Sigmoid colon (tissue), 7 donors: Measurements from ENCODE around the gene TENM4. TPM values are rescaled to one million over a fixed set of nuclear protein-coding genes. Genes with fewer than 3 reads are reported as not detected.

Source experiments
- DNase-seq: peaks from one replicate; pipeline ENCODE4 v3.0.0-alpha.2; 2019
- H3K27ac ChIP-seq, 4 donors: fragments of 200-600 bp; sonication (generic); one replicate each; pipeline ENCODE4 v1.5.1; 2016 to 2019; ENCODE audit warnings: mild to moderate bottlenecking in 1 of 4
- H3K27me3 ChIP-seq, 3 donors: fragments of 200-600 bp; sonication (generic); one replicate each; pipeline ENCODE4 v1.5.1; 2019; ENCODE audit warnings: mild to moderate bottlenecking in 1 of 3
- H3K36me3 ChIP-seq, 4 donors: fragments of 200-600 bp; sonication (generic); one replicate each; pipeline ENCODE4 v1.5.1; 2016 to 2019
- H3K4me1 ChIP-seq, 4 donors: fragments of 200-600 bp; sonication (generic); one replicate each; pipeline ENCODE4 v1.5.1; 2017 to 2019
- H3K4me3 ChIP-seq, 4 donors: fragments of 200-600 bp; sonication (generic); one replicate each; pipeline ENCODE4 v1.5.1; 2017 to 2019; ENCODE audit warnings: mild to moderate bottlenecking in 2 of 4, moderate library complexity in 1 of 4
- H3K9me3 ChIP-seq, 4 donors: fragments of 200-600 bp in 3 of 4; sonication (generic) in 3 of 4; one replicate each; pipeline versions ENCODE4 v1.5.1 to v1.6.1; 2013 to 2019
- CTCF ChIP-seq, 4 experiments: fragments of 450-650 bp in 3 of 4; fragments of 200-600 bp in 1 of 4; IDR thresholded peaks; one replicate each; pipeline ENCODE4 v1.5.1; 2016 to 2019; ENCODE audit warnings: antibody characterized with exemption in 4 of 4, mild to moderate bottlenecking in 3 of 4, moderate library complexity in 2 of 4
- EP300 ChIP-seq, 4 donors: sonication (generic); formaldehyde crosslinking; IDR thresholded peaks; one replicate each; pipeline ENCODE4 v1.6.1; 2017; ENCODE audit warnings: antibody characterized with exemption in 4 of 4
- POLR2A ChIP-seq, 2 donors: fragments of 450-650 bp; IDR thresholded peaks; one replicate each; pipeline ENCODE4 v1.6.1; 2016; ENCODE audit warnings: antibody characterized with exemption in 2 of 2, mild to moderate bottlenecking in 2 of 2, moderate library complexity in 2 of 2
- POLR2AphosphoS5 ChIP-seq, 4 donors: sonication (generic); formaldehyde crosslinking; IDR thresholded peaks; one replicate each; pipeline ENCODE4 v1.6.1; 2017; ENCODE audit warnings: antibody characterized with exemption in 4 of 4
- WGBS, 2 donors: extraction: QIAGEN DNeasy Blood & Tissue Kit; methylation state at CpG; one replicate each; pipeline ENCODE4 v1.1.7; 2013; 5-methylcytosine and 5-hydroxymethylcytosine counted together
- intact Hi-C: fragments of 100-400 bp; cut with DNase I; formaldehyde crosslinking; loops from one replicate; pipeline ENCODE4 v1.15.1; 2023
- polyA plus RNA-seq, 3 donors: library from polyadenylated mRNA; stranded (reverse); fragments of 200-250 nt; gene quantifications; one replicate each; pipeline ENCODE4 v1.2.3, GENCODE V29; 2013
- total RNA-seq, 4 donors: library from RNA; depleted of rRNA; stranded (reverse); fragments of >200 nt; gene quantifications; one replicate each; pipeline ENCODE4 v1.1.0, GENCODE V29; 2016
- donor health status: healthy with polysubstance abuse.
- donor health status: Bipolar disorder and iron deficiency.
- donor health status: healthy.

The TENM4 gene
- total and polyA plus RNA-seq, 7 donors, result 0.23 to 14.6 (median 1.9) TPM; not detected in 1

DNA sequence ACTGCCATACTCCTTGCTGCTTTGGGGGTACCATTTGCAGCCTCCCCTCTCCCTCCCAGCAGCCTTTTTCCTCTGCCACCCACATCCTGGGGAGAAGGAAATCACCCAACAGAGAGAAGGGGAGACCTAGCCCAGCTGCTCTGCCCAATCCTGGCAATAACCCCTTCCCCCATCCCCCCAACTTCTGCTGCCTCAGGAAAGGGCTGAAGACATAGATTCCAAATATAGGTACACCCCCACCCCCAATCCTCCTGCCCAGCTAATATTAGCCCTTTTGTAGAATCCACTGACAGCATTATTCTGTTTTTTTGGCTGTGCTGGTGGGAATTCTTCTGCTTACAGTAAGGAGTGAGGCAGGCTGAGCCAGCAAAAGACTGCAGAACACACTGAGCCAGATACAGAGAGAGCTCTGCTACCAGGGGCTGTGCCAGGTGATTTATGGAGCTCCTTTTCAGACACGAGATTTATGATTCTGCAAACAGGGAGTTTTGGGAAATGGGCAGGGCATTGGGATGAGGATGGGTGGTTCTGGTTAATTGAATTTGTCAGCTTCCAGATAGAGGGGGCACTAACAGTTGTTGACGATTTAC lies 164.0 kb downstream of the TENM4 start:
- intact Hi-C loops, result no loop called here
- H3K9me3 ChIP-seq, result no peaks in the 10 kb centered on the region
- no peak for TF ChIP-seq POLR2AphosphoS5 (IDR thresholded peaks at IDR 0.05)
- no peak for TF ChIP-seq CTCF (IDR thresholded peaks at IDR 0.05)
- no peak for TF ChIP-seq EP300 (IDR thresholded peaks at IDR 0.05)
- TF ChIP-seq POLR2A (IDR thresholded peaks at IDR 0.05), result no peak
- peaks cover 0 to 23% (median 15%) of the 10 kb centered on the region in 4 donors for H3K4me1 ChIP-seq
- H3K4me3 ChIP-seq, result no peak overlapping the region
- 45 to 56% methylated on average over 2 of the region's 2 CpGs for WGBS, 2 donors
- no peaks in the 10 kb centered on the region for H3K36me3 ChIP-seq
- H3K27ac ChIP-seq, result no peak overlapping the region
- DNase-seq, result no peak
- H3K27me3 ChIP-seq, result no peaks in the 10 kb centered on the region

DNA sequence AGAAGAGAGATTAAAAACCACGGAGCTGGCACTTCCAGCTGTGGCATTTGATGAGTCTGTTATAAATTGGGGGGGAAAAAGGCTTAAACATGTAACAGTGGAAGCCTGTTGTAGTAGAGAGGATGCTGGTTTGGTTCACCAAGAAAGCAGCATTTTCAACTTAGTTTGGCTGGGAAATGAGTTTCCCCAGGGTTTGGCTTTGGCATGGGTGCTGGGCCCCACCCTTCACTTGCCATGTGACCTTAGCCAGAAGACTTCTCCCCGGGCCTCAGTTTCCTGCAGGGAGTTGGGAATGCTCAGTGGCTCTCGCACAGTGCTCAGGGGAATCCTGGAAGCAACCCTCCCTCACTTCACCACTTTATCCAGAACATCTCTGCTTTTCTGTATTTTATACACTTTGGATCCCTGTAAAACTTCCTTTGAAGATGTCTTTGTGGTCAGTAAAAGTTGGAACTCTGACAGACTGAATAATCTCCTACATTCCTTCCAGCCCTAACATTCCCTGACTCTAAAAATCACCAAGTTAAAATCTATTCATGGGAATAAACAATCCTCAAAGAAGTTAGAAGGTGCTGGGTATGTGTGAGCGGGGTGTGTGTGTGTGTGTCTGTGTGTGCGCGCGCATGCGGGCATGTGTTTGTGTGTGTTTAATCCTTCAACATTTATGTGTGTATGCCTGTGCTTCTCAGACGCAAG lies 166.0 kb downstream of the TENM4 start:
- no peaks in the 10 kb centered on the region for H3K9me3 ChIP-seq
- H3K27me3 ChIP-seq, result no peaks in the 10 kb centered on the region
- H3K36me3 ChIP-seq, result no peaks in the 10 kb centered on the region
- 56 to 78% methylated on average over 9 of the region's 9 CpGs for WGBS, 2 donors
- intact Hi-C loops, result no loop called here
- peaks cover 0 to 23% (median 15%) of the 10 kb centered on the region in 4 donors for H3K4me1 ChIP-seq
- DNase-seq, result no peak
- TF ChIP-seq POLR2A (IDR thresholded peaks at IDR 0.05) (no peak), POLR2AphosphoS5 (IDR thresholded peaks at IDR 0.05) (no peak), CTCF (IDR thresholded peaks at IDR 0.05) (no peak), EP300 (IDR thresholded peaks at IDR 0.05) (no peak)
- no peak overlapping the region for H3K4me3 ChIP-seq
- no peak overlapping the region for H3K27ac ChIP-seq

DNA sequence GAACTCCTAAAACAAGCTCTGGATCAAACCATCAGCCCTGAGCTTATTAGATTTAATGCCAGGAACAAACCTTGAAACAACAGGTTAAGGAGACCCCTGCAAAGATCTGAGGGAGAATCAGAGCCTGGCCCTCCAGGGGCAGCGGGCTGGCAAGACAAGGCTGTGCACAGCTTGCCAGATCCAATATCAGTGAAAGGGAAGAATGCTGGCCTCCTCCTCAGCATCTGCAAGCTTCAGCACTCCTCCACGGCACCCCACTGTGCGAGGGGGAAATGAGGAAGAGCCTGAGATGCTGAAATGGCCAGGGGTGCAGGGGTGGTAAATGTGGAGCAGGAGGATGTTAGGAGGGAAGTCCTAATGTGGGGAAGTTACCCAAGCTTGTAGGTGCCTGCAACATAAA lies 167.0 kb downstream of the TENM4 start:
- Histone ChIP-seq H3K4me1 (peaks cover 0 to 23% (median 15%) of the 10 kb centered on the region in 4 donors), H3K27ac (no peak overlapping the region), H3K36me3 (no peaks in the 10 kb centered on the region), H3K27me3 (no peaks in the 10 kb centered on the region), H3K4me3 (no peak overlapping the region), H3K9me3 (no peaks in the 10 kb centered on the region)
- 59 to 88% methylated on average over 3 of the region's 3 CpGs for WGBS, 2 donors
- no peak for DNase-seq
- no peak for TF ChIP-seq EP300 (IDR thresholded peaks at IDR 0.05)
- TF ChIP-seq POLR2AphosphoS5 (IDR thresholded peaks at IDR 0.05), result no peak
- TF ChIP-seq POLR2A (IDR thresholded peaks at IDR 0.05), result no peak
- TF ChIP-seq CTCF (IDR thresholded peaks at IDR 0.05), result no peak
- intact Hi-C loops, result no loop called here

DNA sequence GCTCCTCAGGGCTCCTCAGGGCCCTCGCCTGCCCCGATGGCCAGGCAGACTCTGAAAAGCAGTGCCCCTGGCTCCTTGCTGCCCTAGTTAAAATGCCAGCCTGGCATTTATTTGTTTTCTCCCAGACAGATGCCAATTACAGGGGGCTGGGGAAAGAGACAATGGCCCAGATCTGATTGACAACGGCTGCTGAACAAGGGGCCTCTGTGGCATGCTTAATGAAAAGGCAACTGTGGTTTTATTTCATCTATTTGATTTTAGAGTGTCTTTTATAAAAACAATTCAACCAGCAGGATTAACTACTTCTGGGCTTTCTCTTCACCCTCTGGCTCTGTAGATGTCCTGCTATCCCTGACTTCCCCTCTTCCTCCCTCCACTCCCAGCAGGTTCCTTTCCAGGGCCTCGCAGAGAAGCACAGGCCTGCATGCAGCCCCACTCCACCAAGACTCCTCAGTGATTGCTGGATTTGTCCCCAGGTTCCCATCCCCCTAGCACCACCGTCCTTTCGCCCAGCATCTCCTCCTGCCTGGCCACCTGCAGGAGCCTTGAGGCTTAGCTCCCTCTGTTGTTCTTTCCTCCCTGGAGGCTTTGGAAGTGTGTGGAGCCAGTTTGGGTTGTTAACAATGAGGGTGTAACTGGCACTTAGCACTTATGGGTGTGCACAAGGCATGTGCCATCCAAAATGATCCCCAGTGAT lies 171.1 kb downstream of the TENM4 start:
- no peak overlapping the region for H3K27ac ChIP-seq
- TF ChIP-seq POLR2AphosphoS5 (IDR thresholded peaks at IDR 0.05) (no peak), CTCF (IDR thresholded peaks at IDR 0.05) (no peak), POLR2A (IDR thresholded peaks at IDR 0.05) (no peak), EP300 (IDR thresholded peaks at IDR 0.05) (no peak)
- H3K9me3 ChIP-seq, result no peaks in the 10 kb centered on the region
- intact Hi-C loops, result no loop called here
- no peak for DNase-seq
- H3K27me3 ChIP-seq, result no peaks in the 10 kb centered on the region
- WGBS, 2 donors, result 78 to 88% methylated on average over 6 of the region's 6 CpGs
- peaks cover 0 to 5% (median 4%) of the 10 kb centered on the region in 4 donors for H3K4me1 ChIP-seq
- no peak overlapping the region for H3K4me3 ChIP-seq
- no peaks in the 10 kb centered on the region for H3K36me3 ChIP-seq
